Kidney (tissue), 14 donors: Measurements from ENCODE around the gene CNFN. TPM values are rescaled to one million over a fixed set of nuclear protein-coding genes. Genes with fewer than 3 reads are reported as not detected.

Experiments used
- DNase-seq, 5 donors: peaks; one replicate each; pipeline ENCODE4 v3.0.0-alpha.2; 2013 to 2020
- FAIRE-seq: peaks from 2 replicates; lab custom pipeline; 2012; peaks lifted over from hg19 to GRCh38; lab: Jason Lieb, UNC
- H3K27ac ChIP-seq, 2 donors: one replicate each; pipeline ENCODE4 v1.7.0; 2013; ENCODE audit warnings: low read depth in 2 of 2, low read length in 2 of 2, inconsistent platforms in 1 of 2
- H3K27me3 ChIP-seq: one replicate; pipeline ENCODE4 v1.7.1; 2013; ENCODE audit warnings: low read length, inconsistent platforms; ENCODE audit not compliant: control insufficient read depth, insufficient read depth
- H3K36me3 ChIP-seq, 3 donors: one replicate each; pipeline versions ENCODE4 v1.7.0 to v1.7.1; 2013; ENCODE audit warnings: low read length in 3 of 3, control low read depth in 1 of 3, inconsistent platforms in 1 of 3; ENCODE audit not compliant: insufficient read depth in 3 of 3, control insufficient read depth in 2 of 3
- H3K4me1 ChIP-seq, 3 donors: one replicate each; pipeline versions ENCODE4 v1.7.0 to v1.7.1; 2013; ENCODE audit warnings: low read length in 3 of 3, inconsistent platforms in 1 of 3, low read depth in 1 of 3; ENCODE audit not compliant: control insufficient read depth in 2 of 3, insufficient read depth in 2 of 3
- H3K4me3 ChIP-seq, 3 donors: one replicate each; pipeline versions ENCODE4 v1.7.0 to v1.8.1; 2013; ENCODE audit warnings: low read length in 3 of 3, control low read depth in 1 of 3, inconsistent platforms in 1 of 3
- H3K9ac ChIP-seq, 3 donors: one replicate each; pipeline versions ENCODE4 v1.7.0 to v1.7.1; 2013; ENCODE audit warnings: low read length in 3 of 3, control low read depth in 1 of 3, inconsistent platforms in 1 of 3
- H3K9me3 ChIP-seq, 3 donors: one replicate each; pipeline versions ENCODE4 v1.7.0 to v1.7.1; 2013; ENCODE audit warnings: low read length in 3 of 3, control low read depth in 1 of 3, inconsistent platforms in 1 of 3; ENCODE audit not compliant: control insufficient read depth in 2 of 3, insufficient read depth in 1 of 3
- intact Hi-C: fragments of 100-400 bp; cut with DNase I; formaldehyde crosslinking; loops from one replicate; pipeline ENCODE4 v1.11.1; 2022
- polyA plus RNA-seq: library from polyadenylated mRNA; stranded (reverse); fragments of 350-450 nt; fragmentation: Illumina TruSeq; extraction: RNeasy Lipid Tissue Mini Kit (QIAGEN cat#74804); gene quantifications from one replicate; pipeline ENCODE4 v1.2.3, GENCODE V29; 2014; ENCODE audit warnings: low read depth, low replicate concordance; ENCODE audit not compliant: insufficient read depth
- total RNA-seq: library from RNA; stranded (reverse); fragmentation: NEBNext Ultra II Directional; extraction: Animal tissue kit (Norgen Biotek cat#: 25700); gene quantifications from one replicate; pipeline ENCODE4 v1.2.1, GENCODE V29; 2021
- TF ChIP-seq, protein P1 (sequence below): IDR thresholded peaks from 3 replicates; pipeline ENCODE4 v1.5.1; 2012; ENCODE audit warnings: mild to moderate bottlenecking, moderate library complexity, borderline replicate concordance; ENCODE audit not compliant: insufficient read depth; ENCODE audit errors: extremely low read depth
- donor health status: control.
- donor health status: control.
- donor health status: control.
- donor health status: control.
- donor health status: control.
- donor health status: DM: yes; HTN: yes; CAD: no.
- donor health status: Normal renal cell carcinoma (clear cell type).

CNFN gene
- total and polyA plus RNA-seq, 2 donors from 2014 or later: 2.2 to 4.9 TPM

DNA sequence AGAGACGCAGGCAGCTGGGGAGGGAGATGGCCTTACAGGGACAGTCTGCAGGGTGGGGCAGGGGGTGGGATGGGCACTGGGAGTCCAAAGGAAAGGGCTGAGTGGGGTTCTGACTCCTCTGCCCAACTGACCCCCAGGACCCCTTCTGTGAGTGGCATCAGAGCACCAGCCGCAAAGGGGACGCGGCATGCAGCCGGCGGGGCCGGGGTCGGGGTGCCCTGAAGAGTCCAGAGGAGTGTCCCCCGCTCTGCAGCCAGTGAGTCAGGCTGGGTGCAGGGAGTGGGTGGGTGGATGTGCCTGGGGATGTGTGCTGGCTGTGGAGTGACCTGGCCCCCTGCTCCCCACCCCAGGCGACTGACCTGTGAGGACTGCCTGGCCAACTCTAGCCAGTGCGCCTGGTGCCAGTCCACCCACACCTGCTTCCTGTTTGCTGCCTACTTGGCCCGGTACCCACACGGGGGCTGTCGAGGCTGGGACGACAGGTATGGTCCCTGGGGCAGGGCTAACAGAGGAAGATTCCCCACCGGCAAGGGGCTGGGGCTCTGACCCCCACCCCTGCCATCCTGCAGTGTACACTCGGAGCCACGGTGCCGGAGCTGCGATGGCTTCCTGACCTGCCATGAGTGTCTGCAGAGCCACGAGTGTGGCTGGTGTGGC is 38.9 kb downstream of the CNFN start:
- Histone ChIP-seq H3K4me1 (no peaks in the 10 kb centered on the region), H3K27me3 (no peaks in the 10 kb centered on the region), H3K4me3 (no peak overlapping the region), H3K9ac (no peak overlapping the region), H3K27ac (no peak overlapping the region), H3K9me3 (no peaks in the 10 kb centered on the region), H3K36me3 (peaks cover 0 to 16% (median 2%) of the 10 kb centered on the region in 3 donors)
- FAIRE-seq (no peak), DNase-seq (no peak)
- TF ChIP-seq, protein P1, sequence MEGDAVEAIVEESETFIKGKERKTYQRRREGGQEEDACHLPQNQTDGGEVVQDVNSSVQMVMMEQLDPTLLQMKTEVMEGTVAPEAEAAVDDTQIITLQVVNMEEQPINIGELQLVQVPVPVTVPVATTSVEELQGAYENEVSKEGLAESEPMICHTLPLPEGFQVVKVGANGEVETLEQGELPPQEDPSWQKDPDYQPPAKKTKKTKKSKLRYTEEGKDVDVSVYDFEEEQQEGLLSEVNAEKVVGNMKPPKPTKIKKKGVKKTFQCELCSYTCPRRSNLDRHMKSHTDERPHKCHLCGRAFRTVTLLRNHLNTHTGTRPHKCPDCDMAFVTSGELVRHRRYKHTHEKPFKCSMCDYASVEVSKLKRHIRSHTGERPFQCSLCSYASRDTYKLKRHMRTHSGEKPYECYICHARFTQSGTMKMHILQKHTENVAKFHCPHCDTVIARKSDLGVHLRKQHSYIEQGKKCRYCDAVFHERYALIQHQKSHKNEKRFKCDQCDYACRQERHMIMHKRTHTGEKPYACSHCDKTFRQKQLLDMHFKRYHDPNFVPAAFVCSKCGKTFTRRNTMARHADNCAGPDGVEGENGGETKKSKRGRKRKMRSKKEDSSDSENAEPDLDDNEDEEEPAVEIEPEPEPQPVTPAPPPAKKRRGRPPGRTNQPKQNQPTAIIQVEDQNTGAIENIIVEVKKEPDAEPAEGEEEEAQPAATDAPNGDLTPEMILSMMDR: no peak
- intact Hi-C loops: no loop called here

DNA sequence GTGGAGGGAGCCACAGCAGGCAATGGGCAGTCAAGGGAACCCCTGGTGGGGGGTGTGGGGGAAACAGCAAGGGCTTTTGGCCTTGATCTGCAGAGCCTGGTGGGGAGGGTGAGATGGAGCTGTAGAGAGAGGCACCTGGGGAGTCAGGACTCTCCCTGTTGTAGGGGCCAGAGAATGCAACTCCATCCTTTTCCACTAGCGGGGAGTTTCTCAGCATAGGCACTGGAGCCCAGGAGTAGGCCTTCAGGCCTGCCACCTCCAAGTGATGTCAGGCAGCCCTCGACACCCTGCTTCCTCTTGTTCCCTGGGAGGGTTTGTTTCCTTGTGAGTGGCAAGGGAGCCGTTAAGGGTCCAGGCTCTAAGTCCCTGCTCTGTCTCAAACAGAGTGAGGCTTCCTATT is 39.7 kb downstream of the CNFN start:
- DNase-seq (no peak), FAIRE-seq (no peak)
- no peaks in the 10 kb centered on the region for H3K27me3 ChIP-seq
- no peaks in the 10 kb centered on the region for H3K4me1 ChIP-seq
- H3K27ac ChIP-seq: no peak overlapping the region
- TF ChIP-seq, protein P1: no peak
- intact Hi-C loops: no loop called here
- H3K4me3 ChIP-seq: no peak overlapping the region
- peaks cover 0 to 16% (median 2%) of the 10 kb centered on the region in 3 donors for H3K36me3 ChIP-seq
- no peaks in the 10 kb centered on the region for H3K9me3 ChIP-seq
- H3K9ac ChIP-seq: no peak overlapping the region

DNA sequence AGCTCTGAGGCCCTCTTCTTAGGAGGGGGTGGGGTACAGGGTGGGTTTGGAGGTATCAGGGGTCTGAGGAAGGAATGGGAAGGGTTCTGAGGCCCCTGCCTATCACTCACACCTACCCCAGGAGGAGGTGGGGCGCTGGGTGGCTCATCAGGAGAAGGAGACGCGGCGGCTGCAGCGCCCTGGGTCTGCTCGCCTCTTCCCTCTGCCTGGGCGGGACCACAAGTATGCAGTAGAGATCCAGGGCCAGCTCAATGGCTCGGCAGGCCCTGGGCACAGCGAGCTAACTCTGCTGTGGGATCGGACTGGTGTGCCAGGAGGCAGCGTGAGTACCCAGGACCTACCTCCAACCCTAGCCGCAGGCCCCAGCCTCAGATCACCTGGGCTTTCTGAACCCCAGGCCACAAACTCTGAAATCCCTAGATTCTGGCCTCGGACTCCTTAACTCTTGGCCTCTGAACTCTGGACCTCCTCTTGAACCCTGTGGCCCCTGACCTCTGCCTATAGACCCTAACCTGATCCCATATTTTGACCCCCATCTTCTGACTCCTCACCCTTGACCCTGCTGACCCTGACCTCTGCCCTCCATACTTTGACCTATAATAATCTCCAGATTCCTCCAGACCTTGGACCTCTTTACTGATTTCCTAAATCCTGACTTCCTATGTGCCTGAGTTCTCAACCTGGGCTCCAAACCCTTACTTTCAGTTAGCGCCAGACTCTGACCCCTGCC is 40.6 kb downstream of the CNFN start:
- H3K27ac ChIP-seq: no peak overlapping the region
- FAIRE-seq: no peak
- no peaks in the 10 kb centered on the region for H3K4me1 ChIP-seq
- intact Hi-C loops: no loop called here
- H3K27me3 ChIP-seq: no peaks in the 10 kb centered on the region
- no peak overlapping the region for H3K4me3 ChIP-seq
- DNase-seq: no peak
- no peaks in the 10 kb centered on the region for H3K9me3 ChIP-seq
- peaks cover 0 to 15% (median 0%) of the 10 kb centered on the region in 3 donors for H3K36me3 ChIP-seq
- H3K9ac ChIP-seq: no peak overlapping the region
- TF ChIP-seq, protein P1: no peak
